NCI-H345 treated with DMSO at 0.1 percent for 48 hours (cell line): ENCODE results near the gene BCAS3.
"Not testable (repeated sequence)": the region's sequence is repeated elsewhere in the genome, so short reads cannot be mapped to it uniquely, and the experiment has no call there.

Source experiments
- DNase-seq: peaks from one replicate; lab custom pipeline; 2025; ENCODE audit not compliant: unreplicated experiment; lab: John Stamatoyannopoulos, UW

BCAS3 gene

DNA sequence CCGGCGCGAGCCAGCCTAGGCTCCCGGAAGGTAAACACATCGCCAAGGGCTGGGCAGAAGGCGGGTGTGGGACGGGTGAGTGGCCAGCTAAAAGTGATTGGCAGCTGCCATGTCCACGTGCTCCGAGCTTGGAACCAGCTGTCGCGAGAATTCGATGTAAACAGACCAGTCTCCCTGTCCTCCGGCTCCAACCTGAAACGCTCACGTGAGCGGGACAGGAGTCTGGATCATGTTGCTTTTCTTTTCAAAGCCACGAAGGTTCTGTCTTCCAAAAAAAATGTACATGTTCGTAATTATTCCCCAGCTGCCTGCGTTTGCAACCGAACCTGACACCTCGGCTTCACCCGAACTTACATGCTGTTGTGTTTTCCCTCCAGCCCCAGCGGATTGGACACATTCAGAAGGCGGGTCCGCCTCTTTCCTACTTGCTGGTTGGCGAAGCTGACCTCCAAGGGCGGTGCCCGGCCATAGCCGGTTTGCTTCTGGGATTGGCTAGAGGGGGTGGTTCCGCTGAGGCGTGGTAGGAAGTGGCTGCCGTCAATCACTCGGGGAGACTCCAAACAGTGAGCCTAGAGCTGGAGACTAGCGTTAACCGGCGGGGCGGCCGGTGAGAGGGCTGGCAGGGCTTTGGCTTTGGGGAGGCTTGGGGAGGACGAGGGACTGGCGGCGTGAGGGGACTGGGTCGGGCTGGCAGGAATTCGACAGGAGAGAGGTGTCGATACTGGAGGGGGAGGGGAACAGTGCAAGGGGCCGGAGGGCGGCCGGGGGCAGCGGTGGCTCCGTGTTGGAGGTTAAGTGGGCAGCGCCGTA, at the start of gene BCAS3:
BCAS3 (plus strand) TSS at position 544 of the 810 bp plus-strand sequence.
- peak; percentile 99 for DNase-seq

GRCh38 chr17:60628252-60628889, 49.3 kb upstream of the BCAS3 start:
- no peak for DNase-seq

GRCh38 chr17:60629120-60629519, 48.5 kb upstream of the BCAS3 start:
- no peak for DNase-seq

DNA sequence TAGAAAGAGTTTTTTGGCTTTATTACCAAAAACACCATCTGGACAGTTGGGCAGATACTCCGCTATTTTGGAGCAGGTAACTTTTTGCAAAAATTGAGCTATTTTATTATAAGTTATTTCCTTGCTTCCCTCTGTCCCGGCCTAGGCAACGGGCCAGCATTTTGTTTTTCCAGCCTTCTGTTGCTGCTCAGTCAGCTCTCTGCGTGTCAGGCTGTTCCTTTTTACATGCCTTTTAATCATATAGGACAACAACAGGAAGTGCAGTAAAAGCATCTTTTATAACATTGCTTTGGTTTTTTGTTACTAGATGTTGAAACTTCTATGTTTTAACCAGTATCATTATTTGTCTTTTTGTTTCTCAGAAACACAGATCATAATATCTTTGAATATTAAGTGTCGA, 47.3 kb upstream of the BCAS3 start:
- no peak for DNase-seq

- no peak for DNase-seq
These were observed 46.5 kb upstream of the BCAS3 start for GRCh38 chr17:60631119-60631518.

DNA sequence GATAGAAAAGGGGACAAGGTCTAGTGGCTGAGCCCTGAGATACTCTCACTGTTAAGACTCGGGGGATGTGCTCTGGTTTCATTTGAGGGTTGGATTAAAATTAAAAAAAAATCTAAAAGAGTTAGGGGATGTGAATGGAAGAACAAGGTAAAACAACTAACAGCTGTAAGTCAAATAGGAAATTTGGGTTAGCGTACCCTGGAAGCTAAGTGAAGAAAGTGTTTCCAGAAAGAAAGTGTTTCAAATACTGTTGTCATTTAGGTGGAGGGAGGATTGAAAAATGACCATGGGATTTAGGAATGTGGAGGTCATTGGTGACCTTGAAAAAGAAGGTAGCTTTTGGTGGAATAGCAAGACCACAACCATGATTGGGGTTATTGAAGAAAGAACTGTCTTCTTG, 40.0 kb upstream of the BCAS3 start:
- no peak for DNase-seq

GRCh38 chr17:60639019-60639330, 38.7 kb upstream of the BCAS3 start:
- DNase-seq = no peak

- no peak for DNase-seq
These were observed 37.1 kb upstream of the BCAS3 start for GRCh38 chr17:60640503-60640902.

- DNase-seq = no peak
These were observed 36.5 kb upstream of the BCAS3 start for GRCh38 chr17:60641126-60641525.

DNA sequence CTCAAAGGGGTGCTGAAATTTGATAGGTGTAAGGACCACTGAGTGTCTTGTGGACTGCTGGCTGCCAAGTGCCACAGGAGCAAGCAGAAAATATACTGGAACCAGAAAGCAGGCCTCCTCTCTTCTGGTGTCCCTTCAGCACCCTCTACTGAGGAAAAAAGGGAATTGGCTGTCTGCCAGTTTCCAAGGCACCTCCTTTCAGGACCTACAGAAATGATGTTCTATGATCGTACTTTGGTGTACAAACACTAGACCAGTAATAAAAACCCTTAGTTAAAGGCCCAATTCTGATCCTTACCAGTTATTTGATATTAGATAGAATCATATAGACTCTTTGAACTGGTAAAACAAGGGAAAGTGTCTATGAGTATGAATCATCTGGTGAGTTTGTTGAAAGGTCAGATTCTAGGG, 35.8 kb upstream of the BCAS3 start:
- peak; percentile 66 for DNase-seq

DNA sequence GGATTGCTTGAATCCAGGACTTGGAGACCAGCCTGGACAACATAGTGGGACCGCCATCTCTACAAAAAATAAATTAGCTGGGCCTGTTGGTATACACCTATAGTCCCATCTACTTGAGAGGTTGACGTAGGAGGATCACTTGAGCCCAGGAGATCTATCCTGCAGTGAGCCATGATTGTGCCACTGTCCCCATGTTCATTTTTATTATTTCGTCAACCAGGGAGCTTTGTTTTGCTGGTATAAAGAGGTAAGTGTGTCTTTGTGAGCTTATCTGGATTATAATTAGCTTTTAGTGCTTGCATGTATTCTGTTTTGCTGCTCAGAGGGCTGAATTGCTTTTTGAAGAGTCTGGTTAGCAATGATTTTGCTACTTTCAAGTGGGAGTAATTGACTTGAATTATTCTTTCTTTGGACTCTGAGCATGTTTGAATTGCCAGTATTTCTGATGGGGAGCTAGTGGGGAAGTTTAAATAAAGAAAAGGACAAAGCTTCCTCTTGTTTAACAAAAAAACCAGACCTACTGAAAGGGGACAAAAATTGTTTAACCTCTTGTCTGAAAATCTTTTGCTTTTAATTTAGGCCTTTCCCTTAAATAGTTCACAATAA, 31.6 kb upstream of the BCAS3 start:
- no peak for DNase-seq

DNA sequence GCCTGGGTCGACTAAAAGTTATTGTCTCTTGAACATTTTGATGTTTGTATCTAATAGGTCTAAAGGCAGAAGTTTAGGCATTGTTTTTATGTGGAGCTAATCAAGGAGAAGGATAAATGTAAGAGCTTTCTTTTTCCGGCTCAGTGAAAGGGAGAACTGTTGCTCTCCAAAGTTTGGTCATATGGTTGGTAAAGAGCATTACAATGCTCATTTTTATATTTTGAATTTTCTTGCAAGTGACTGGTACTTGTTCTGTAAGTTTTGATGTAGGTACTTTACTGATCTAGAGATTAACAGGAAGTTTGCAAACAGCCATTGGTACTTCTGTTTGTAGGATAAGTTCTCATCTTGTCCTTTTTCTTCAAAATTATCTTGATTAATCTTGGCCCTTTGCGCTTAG, 30.9 kb upstream of the BCAS3 start:
- DNase-seq = no peak

- DNase-seq = no peak
These were observed 29.9 kb upstream of the BCAS3 start for GRCh38 chr17:60647705-60648104.

- no peak for DNase-seq
These were observed 25.0 kb upstream of the BCAS3 start for GRCh38 chr17:60652454-60653247.

DNA sequence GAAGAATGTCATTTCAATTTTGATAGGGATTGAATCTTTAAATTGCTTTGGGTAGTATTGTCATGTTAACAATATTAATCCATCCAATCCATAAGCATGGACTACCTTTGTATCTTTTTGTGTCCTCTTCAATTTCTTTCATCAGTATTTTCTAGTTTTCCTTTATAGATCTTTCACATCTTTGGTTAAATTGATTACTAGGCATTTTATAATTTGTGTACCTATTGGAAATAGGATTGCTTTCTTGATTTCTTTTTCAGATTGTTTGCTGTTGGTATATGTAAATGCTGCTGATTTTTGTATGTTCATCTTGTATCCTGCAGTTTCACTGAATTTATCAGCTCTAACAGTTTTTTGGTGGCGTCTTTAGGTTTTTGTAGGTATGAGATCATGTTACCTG, 24.1 kb upstream of the BCAS3 start:
- no peak for DNase-seq

DNA sequence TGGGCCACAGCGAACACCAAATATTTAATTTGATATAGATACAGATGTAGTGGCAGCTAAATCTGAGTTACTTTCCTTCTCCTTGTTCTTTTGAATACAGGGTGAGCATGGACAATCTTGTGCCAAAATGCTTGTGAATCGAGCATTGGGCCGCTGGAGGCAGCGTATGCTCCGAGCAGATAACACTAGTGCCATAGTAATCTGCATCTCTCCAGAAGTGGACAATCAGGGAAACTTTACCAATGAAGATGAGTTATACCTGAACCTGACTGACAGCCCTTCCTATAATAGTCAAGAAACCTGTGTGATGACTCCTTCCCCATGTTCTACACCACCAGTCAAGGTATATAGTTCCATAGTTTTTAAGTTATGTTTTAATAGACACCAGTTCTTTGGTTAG, 21.2 kb upstream of the BCAS3 start:
- DNase-seq = no peak

DNA sequence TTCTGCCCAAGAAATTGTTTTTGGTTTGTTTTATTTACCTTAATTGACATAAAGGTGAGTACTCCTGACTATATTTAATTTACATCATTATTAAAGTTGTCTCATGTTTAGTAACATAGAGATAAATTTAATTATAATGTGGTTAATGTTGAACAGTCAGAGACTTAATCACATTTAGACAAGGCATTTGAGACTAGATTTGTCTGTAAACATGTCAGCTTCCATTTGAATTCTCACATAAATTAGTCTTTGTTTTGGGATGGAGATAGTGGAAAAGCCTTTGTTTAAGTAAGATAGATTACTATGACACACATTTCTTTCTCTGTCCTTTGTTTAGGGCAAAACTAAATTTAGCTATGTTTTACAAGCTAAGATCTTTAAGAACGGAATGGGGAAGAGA, 18.5 kb upstream of the BCAS3 start:
- no peak for DNase-seq

GRCh38 chr17:60661489-60661888, 16.2 kb upstream of the BCAS3 start:
- no peak for DNase-seq

GRCh38 chr17:60664022-60664421, 13.6 kb upstream of the BCAS3 start:
- DNase-seq = no peak

- DNase-seq = no peak
These were observed 12.0 kb upstream of the BCAS3 start for GRCh38 chr17:60665602-60666001.

DNA sequence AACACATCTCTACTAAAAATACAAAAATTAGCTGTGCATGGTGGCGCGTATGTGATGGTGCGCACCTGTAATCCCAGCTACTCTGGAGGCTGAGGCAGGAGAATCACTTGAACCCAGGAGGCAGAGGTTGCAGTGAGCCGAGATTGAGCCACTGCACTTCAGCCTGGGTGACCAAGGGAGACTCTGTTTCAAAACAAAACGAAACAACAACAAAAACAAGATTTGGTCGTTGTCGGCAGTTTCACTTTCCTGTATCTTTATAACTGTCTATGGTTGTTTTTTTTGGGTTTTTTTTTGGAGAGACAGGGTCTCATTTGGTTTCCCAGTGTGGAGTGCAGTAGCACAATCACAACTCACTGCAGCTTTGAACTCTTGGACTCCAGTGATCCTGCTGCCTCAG, 8.9 kb upstream of the BCAS3 start:
- not testable (repeated sequence) for DNase-seq

- DNase-seq = no peak
These were observed 6.2 kb upstream of the BCAS3 start for GRCh38 chr17:60671482-60671881.
